Gastrocnemius medialis (tissue), 4 donors: ENCODE measurements around the gene IFNA5.

ENCODE experiments used
- CTCF ChIP-seq, 5 experiments: fragments of 450-650 bp in 3 of 5; fragments of 200-600 bp in 2 of 5; sonication (generic) in 2 of 5; IDR thresholded peaks in 4 of 5; conservative IDR thresholded peaks in 1 of 5; 1 replicate in 4 of 5; 2 replicates in 1 of 5; pipeline ENCODE4 v1.5.1; 2016 to 2019; ENCODE audit warnings: antibody characterized with exemption in 5 of 5, mild to moderate bottlenecking in 3 of 5, moderate library complexity in 3 of 5
- POLR2A ChIP-seq, 2 donors: fragments of 450-650 bp; IDR thresholded peaks; one replicate each; pipeline ENCODE4 v1.6.1; 2017; ENCODE audit warnings: antibody characterized with exemption in 2 of 2, mild to moderate bottlenecking in 2 of 2, moderate library complexity in 2 of 2

DNA sequence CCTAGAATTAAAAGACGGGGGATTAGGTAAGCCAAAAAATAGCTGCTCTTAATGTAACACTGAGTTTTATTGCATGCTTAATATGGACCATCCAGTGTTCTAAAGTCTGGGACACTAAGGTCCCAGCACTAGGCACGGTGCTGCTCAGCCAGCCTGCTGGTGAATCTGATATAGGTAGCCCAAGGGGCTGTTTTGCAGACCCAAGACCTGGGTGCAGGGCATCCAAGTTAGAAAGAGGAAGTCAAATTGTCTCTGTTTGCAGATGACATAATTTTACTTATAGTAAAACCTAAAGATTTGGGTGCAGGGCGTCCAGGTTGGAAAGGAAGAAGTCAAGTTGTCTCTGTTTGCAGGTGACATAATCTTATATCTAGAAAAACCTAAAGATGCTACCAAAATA is 17.8 kb downstream of the IFNA5 start:
- TF ChIP-seq CTCF (IDR thresholded peaks at IDR 0.05 in 4 of 5, conservative IDR thresholded peaks at IDR 0.05 in 1 of 5), result no peak
- no peak for TF ChIP-seq POLR2A (IDR thresholded peaks at IDR 0.05)
